HepG2 (cell line): ENCODE results near the gene KPNB1. TPM values are rescaled to one million over a fixed set of nuclear protein-coding genes. Genes with fewer than 3 reads are reported as not detected.

ENCODE experiments used
- ARNTL ChIP-seq: sonication (generic); formaldehyde crosslinking; IDR thresholded peaks from 2 replicates; pipeline ENCODE4 v1.4.0; 2020; ENCODE audit warnings: mild to moderate bottlenecking, missing genetic modification reagents
- JDP2 ChIP-seq: sonication (generic); formaldehyde crosslinking; IDR thresholded peaks from 2 replicates; pipeline ENCODE4 v1.8.1; 2022; ENCODE audit warnings: missing genetic modification reagents, borderline replicate concordance
- KAT8 ChIP-seq: IDR thresholded peaks from 2 replicates; pipeline ENCODE4 v1.6.1; 2016; ENCODE audit warnings: missing genetic modification reagents, missing compliant biosample characterization
- KDM3A ChIP-seq: IDR thresholded peaks from 2 replicates; pipeline ENCODE4 v1.6.1; 2018; ENCODE audit warnings: low read depth, missing compliant biosample characterization
- TP53 ChIP-seq: sonication (generic); formaldehyde crosslinking; conservative IDR thresholded peaks from 2 replicates; pipeline ENCODE4 v1.4.0; 2020; ENCODE audit warnings: missing genetic modification reagents
- ZBTB43 ChIP-seq: sonication (generic); formaldehyde crosslinking; conservative IDR thresholded peaks from 2 replicates; pipeline ENCODE4 v1.4.0; 2020; ENCODE audit warnings: missing genetic modification reagents
- ZNF576 ChIP-seq: sonication (generic); formaldehyde crosslinking; IDR thresholded peaks from 2 replicates; pipeline ENCODE4 v1.4.0; 2020; ENCODE audit warnings: mild to moderate bottlenecking, missing genetic modification reagents
- polyA plus RNA-seq, 8 experiments: library from polyadenylated mRNA; depleted of rRNA in 3 of 8; stranded (reverse) in 7 of 8; unstranded in 1 of 8; fragments of >200 nt; fragmentation: Illumina TruSeq in 4 of 8; extraction: Trizol in 4 of 8; gene quantifications; 2 replicates each; pipeline versions ENCODE4 v1.2.1 to v1.2.3, GENCODE V29; 2011 to 2016; ENCODE audit warnings: low read depth in 4 of 8, missing spikeins in 1 of 8, mixed read lengths in 1 of 8; ENCODE audit not compliant: insufficient read depth in 1 of 8
- total RNA-seq, 5 experiments: library from RNA; depleted of rRNA; stranded (reverse); fragments of >200 nt; fragmentation: Illumina TruSeq; extraction: Trizol; gene quantifications; 2 replicates each; pipeline ENCODE4 v1.2.3, GENCODE V29; 2016; ENCODE audit warnings: low read depth in 1 of 5
- TF ChIP-seq, protein P1 (sequence below): sonication (generic); formaldehyde crosslinking; IDR thresholded peaks from 2 replicates; pipeline ENCODE4 v1.4.0; 2020; ENCODE audit warnings: missing genetic modification reagents

Gene KPNB1
- total and polyA plus RNA-seq, 2 of the 13 experiments (the other 11 are each of a cell fraction or from before 2014, with no cell fraction given) = 164 to 424 TPM

- TF ChIP-seq ZNF576 (CRISPR knock-in tag) (no peak), ZBTB43 (CRISPR knock-in tag) (no peak), KDM3A (CRISPR knock-in tag) (no peak), KAT8 (CRISPR knock-in tag) (no peak), JDP2 (no peak), TP53 (no peak), ARNTL (CRISPR knock-in tag) (no peak)
- TF ChIP-seq, protein P1, sequence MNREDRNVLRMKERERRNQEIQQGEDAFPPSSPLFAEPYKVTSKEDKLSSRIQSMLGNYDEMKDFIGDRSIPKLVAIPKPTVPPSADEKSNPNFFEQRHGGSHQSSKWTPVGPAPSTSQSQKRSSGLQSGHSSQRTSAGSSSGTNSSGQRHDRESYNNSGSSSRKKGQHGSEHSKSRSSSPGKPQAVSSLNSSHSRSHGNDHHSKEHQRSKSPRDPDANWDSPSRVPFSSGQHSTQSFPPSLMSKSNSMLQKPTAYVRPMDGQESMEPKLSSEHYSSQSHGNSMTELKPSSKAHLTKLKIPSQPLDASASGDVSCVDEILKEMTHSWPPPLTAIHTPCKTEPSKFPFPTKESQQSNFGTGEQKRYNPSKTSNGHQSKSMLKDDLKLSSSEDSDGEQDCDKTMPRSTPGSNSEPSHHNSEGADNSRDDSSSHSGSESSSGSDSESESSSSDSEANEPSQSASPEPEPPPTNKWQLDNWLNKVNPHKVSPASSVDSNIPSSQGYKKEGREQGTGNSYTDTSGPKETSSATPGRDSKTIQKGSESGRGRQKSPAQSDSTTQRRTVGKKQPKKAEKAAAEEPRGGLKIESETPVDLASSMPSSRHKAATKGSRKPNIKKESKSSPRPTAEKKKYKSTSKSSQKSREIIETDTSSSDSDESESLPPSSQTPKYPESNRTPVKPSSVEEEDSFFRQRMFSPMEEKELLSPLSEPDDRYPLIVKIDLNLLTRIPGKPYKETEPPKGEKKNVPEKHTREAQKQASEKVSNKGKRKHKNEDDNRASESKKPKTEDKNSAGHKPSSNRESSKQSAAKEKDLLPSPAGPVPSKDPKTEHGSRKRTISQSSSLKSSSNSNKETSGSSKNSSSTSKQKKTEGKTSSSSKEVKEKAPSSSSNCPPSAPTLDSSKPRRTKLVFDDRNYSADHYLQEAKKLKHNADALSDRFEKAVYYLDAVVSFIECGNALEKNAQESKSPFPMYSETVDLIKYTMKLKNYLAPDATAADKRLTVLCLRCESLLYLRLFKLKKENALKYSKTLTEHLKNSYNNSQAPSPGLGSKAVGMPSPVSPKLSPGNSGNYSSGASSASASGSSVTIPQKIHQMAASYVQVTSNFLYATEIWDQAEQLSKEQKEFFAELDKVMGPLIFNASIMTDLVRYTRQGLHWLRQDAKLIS (CRISPR knock-in tag) = no peak
Observed at GRCh38 chr17:47694581-47695428, 45.1 kb downstream of the KPNB1 start (continued).
